K562 (cell line): ENCODE data around the gene ORAI2.

Experiments
- FOXM1 ChIP-seq, 2 experiments: fragments of 450-650 bp in 1 of 2; sonication (generic) in 1 of 2; formaldehyde crosslinking in 1 of 2; IDR thresholded peaks; 2 replicates each; pipeline versions ENCODE4 v1.6.1 to v1.9.0; 2017 to 2022; ENCODE audit warnings: low read depth in 2 of 2, mild to moderate bottlenecking in 2 of 2, missing genetic modification reagents in 1 of 2, moderate library complexity in 1 of 2
- ILF3 ChIP-seq: fragments of 450-650 bp; IDR thresholded peaks from 2 replicates; pipeline ENCODE4 v1.6.1; 2018; ENCODE audit warnings: antibody characterized with exemption, mild to moderate bottlenecking, moderate library complexity, borderline replicate concordance
- NRF1 ChIP-seq, 2 experiments: fragments of 450-650 bp; IDR thresholded peaks in 1 of 2; conservative IDR thresholded peaks in 1 of 2; 2 replicates each; pipeline ENCODE4 v1.6.1; 2014; ENCODE audit warnings: mild to moderate bottlenecking in 2 of 2
- SIN3A ChIP-seq, 2 experiments: fragments of 150-350 bp in 1 of 2; IDR thresholded peaks; 2 replicates each; pipeline ENCODE4 v1.6.1; 2011 to 2016; ENCODE audit warnings: borderline replicate concordance in 2 of 2, low read depth in 2 of 2, low read length in 2 of 2, mild to moderate bottlenecking in 2 of 2, moderate library complexity in 2 of 2; ENCODE audit not compliant: control insufficient read depth in 1 of 2
- TF ChIP-seq, protein P1 (sequence below): sonication (generic); formaldehyde crosslinking; IDR thresholded peaks from 2 replicates; pipeline ENCODE4 v1.9.0; 2022; ENCODE audit warnings: mild to moderate bottlenecking, missing genetic modification reagents
- TF ChIP-seq, protein P2 (sequence below), 3 experiments: fragments of 200-800 bp in 1 of 3; sonication (Bioruptor generic) in 1 of 3; sonication (generic) in 1 of 3; formaldehyde crosslinking in 1 of 3; IDR thresholded peaks; 2 replicates each; pipeline versions ENCODE4 v1.6.1 to v1.8.0; 2016 to 2022; ENCODE audit warnings: mild to moderate bottlenecking in 2 of 3, missing compliant biosample characterization in 2 of 3, missing genetic modification characterization in 2 of 3, missing genetic modification reagents in 1 of 3

DNA sequence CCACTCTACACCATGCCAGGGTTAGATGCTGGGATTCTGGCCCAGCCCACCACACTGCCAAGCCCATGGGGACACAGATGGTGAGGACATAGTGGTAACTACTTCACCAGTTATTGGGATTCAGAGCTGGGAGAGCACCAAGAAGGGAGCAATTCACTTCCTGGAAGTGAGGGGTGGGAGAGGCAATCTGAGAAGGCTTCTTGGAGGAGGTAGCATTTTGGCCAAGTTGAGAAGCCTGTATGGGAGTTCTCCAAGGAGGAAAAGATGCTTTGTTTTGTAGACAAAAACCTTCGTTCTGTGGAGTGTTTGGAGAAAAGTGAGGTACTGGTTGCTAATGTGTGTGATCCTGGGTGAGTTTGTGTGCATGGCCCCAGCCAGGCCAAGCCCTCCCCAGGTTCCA is 41.0 kb upstream of the ORAI2 start:
- TF ChIP-seq ILF3 (no peak), NRF1 (conservative IDR thresholded peaks at IDR 0.05 in 1 of 2, IDR thresholded peaks at IDR 0.05 in 1 of 2) (no peak), FOXM1 (IDR thresholded peaks at IDR 0.05; ENCODE audit: low read depth) (no peak), FOXM1 (CRISPR knock-in tag; IDR thresholded peaks at IDR 0.05; ENCODE audit: low read depth) (no peak), SIN3A (IDR thresholded peaks at IDR 0.05; ENCODE audit: borderline replicate concordance in 2 of 2, control insufficient read depth in 1 of 2, low read depth in 2 of 2, low read length in 2 of 2) (no peak)
- TF ChIP-seq, protein P1, sequence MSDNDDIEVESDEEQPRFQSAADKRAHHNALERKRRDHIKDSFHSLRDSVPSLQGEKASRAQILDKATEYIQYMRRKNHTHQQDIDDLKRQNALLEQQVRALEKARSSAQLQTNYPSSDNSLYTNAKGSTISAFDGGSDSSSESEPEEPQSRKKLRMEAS (CRISPR knock-in tag), result no peak
- TF ChIP-seq, protein P2, sequence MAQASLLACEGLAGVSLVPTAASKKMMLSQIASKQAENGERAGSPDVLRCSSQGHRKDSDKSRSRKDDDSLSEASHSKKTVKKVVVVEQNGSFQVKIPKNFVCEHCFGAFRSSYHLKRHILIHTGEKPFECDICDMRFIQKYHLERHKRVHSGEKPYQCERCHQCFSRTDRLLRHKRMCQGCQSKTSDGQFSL (CRISPR knock-in tag; IDR thresholded peaks at IDR 0.05), result no peak
- TF ChIP-seq, protein P2 (tag; IDR thresholded peaks at IDR 0.05), result no peak
